ENCODE results near the gene KCNH1.

The KCNH1 gene

GRCh38 chr1:210726621-210727020, 407.3 kb downstream of the KCNH1 start:
- H3K9ac ChIP-seq, result no peak overlapping the region
- TF ChIP-seq Cebpa-rat (IDR thresholded peaks at IDR 0.05), result no peak
- H3K27ac ChIP-seq, result no peak overlapping the region
- no peak overlapping the region for H3K4me2 ChIP-seq
- H3K4me3 ChIP-seq, result no peak overlapping the region
- peaks cover 0 to 10% (median 7%) of the 10 kb centered on the region in 10 experiments; a peak in 9 of 20 replicates for H3K4me1 ChIP-seq
- no peaks in the 10 kb centered on the region; a peak in 1 of 22 replicates for H4K20me1 ChIP-seq
- no peaks in the 10 kb centered on the region for H3K27me3 ChIP-seq
- no peaks in the 10 kb centered on the region for H3K36me3 ChIP-seq
- no peaks in the 10 kb centered on the region for H3K9me3 ChIP-seq (replicated peaks in 1 of 11)

GRCh38 chr1:210724768-210725167, 409.2 kb downstream of the KCNH1 start:
- TF ChIP-seq Cebpa-rat (IDR thresholded peaks at IDR 0.05), result no peak
- Histone ChIP-seq H3K9me3 (replicated peaks in 1 of 11) (no peaks in the 10 kb centered on the region), H4K20me1 (no peaks in the 10 kb centered on the region; a peak in 1 of 22 replicates), H3K9ac (no peak overlapping the region), H3K27ac (no peak overlapping the region), H3K27me3 (no peaks in the 10 kb centered on the region), H3K4me2 (no peak overlapping the region), H3K4me1 (peaks cover 0 to 10% (median 5%) of the 10 kb centered on the region in 10 experiments; a peak in 8 of 20 replicates), H3K4me3 (no peak overlapping the region), H3K36me3 (no peaks in the 10 kb centered on the region)

GRCh38 chr1:210723646-210724045, 410.3 kb downstream of the KCNH1 start:
- Histone ChIP-seq H3K36me3 (no peaks in the 10 kb centered on the region), H3K4me1 (peaks cover 0 to 10% (median 5%) of the 10 kb centered on the region in 10 experiments; a peak in 8 of 20 replicates), H3K27me3 (no peaks in the 10 kb centered on the region), H3K9me3 (replicated peaks in 1 of 11) (no peaks in the 10 kb centered on the region), H3K9ac (no peak overlapping the region), H4K20me1 (no peaks in the 10 kb centered on the region; a peak in 1 of 22 replicates), H3K27ac (no peak overlapping the region), H3K4me2 (no peak overlapping the region), H3K4me3 (no peak overlapping the region)
- no peak for TF ChIP-seq Cebpa-rat (IDR thresholded peaks at IDR 0.05)

- TF ChIP-seq Cebpa-rat (IDR thresholded peaks at IDR 0.05), result no peak
- Histone ChIP-seq H4K20me1 (no peaks in the 10 kb centered on the region; a peak in 1 of 22 replicates), H3K36me3 (no peaks in the 10 kb centered on the region), H3K4me3 (no peak overlapping the region), H3K4me1 (peaks cover 0 to 3% (median under 1%) of the 10 kb centered on the region in 10 experiments; a peak in 6 of 20 replicates), H3K27ac (no peak overlapping the region), H3K4me2 (no peak overlapping the region), H3K9ac (no peak overlapping the region), H3K9me3 (replicated peaks in 1 of 11) (no peaks in the 10 kb centered on the region), H3K27me3 (no peaks in the 10 kb centered on the region)
These were observed 411.4 kb downstream of the KCNH1 start for GRCh38 chr1:210722410-210723081.

GRCh38 chr1:210715072-210715471, 418.9 kb downstream of the KCNH1 start:
- Histone ChIP-seq H3K36me3 (no peaks in the 10 kb centered on the region), H3K27me3 (no peaks in the 10 kb centered on the region), H4K20me1 (no peaks in the 10 kb centered on the region), H3K4me3 (no peak overlapping the region), H3K9me3 (replicated peaks in 1 of 11) (no peaks in the 10 kb centered on the region), H3K27ac (no peak overlapping the region), H3K4me2 (no peak overlapping the region), H3K9ac (no peak overlapping the region), H3K4me1 (no peaks in the 10 kb centered on the region)
- TF ChIP-seq Cebpa-rat (IDR thresholded peaks at IDR 0.05), result no peak

GRCh38 chr1:210711825-210712612, 421.9 kb downstream of the KCNH1 start:
- no peaks in the 10 kb centered on the region for H3K36me3 ChIP-seq
- H3K4me3 ChIP-seq, result no peak overlapping the region
- no peaks in the 10 kb centered on the region; a peak in 1 of 20 replicates for H3K4me1 ChIP-seq
- H3K9ac ChIP-seq, result no peak overlapping the region
- H3K27me3 ChIP-seq, result no peaks in the 10 kb centered on the region
- no peak overlapping the region for H3K27ac ChIP-seq
- H3K9me3 ChIP-seq (replicated peaks in 1 of 11), result no peaks in the 10 kb centered on the region
- H3K4me2 ChIP-seq, result no peak overlapping the region
- TF ChIP-seq Cebpa-rat (IDR thresholded peaks at IDR 0.05), result no peak
- H4K20me1 ChIP-seq, result no peaks in the 10 kb centered on the region

GRCh38 chr1:210709701-210710100, 424.2 kb downstream of the KCNH1 start:
- Histone ChIP-seq H3K27me3 (no peaks in the 10 kb centered on the region), H3K27ac (no peak overlapping the region), H3K36me3 (no peaks in the 10 kb centered on the region), H3K4me1 (peaks cover 0 to 11% (median 0%) of the 10 kb centered on the region in 10 experiments; a peak in 7 of 20 replicates), H3K9me3 (replicated peaks in 1 of 11) (no peaks in the 10 kb centered on the region), H3K4me3 (no peak overlapping the region), H3K9ac (no peak overlapping the region), H4K20me1 (no peaks in the 10 kb centered on the region; a peak in 1 of 22 replicates), H3K4me2 (no peak overlapping the region)
- 0 out of 22 replicates have a peak, but pooled peaks of 1 of the 11 experiments have one; percentile 35 for TF ChIP-seq Cebpa-rat (IDR thresholded peaks at IDR 0.05)

- Histone ChIP-seq H3K9me3 (replicated peaks in 1 of 11) (no peaks in the 10 kb centered on the region), H3K27ac (no peak overlapping the region)
- TF ChIP-seq Cebpa-rat (IDR thresholded peaks at IDR 0.05), result no peak
These were observed 426.4 kb downstream of the KCNH1 start for GRCh38 chr1:210707300-210708240.

More at GRCh38 chr1:210707300-210708240, 426.4 kb downstream of the KCNH1 start:
- Histone ChIP-seq H4K20me1 (no peaks in the 10 kb centered on the region; a peak in 1 of 22 replicates), H3K4me2 (no peak overlapping the region), H3K27me3 (no peaks in the 10 kb centered on the region), H3K4me1 (peaks cover 0 to 11% (median 0%) of the 10 kb centered on the region in 10 experiments; a peak in 7 of 20 replicates), H3K4me3 (no peak overlapping the region), H3K36me3 (no peaks in the 10 kb centered on the region), H3K9ac (no peak overlapping the region)
